ENCODE measurements around the gene ZBED1.

The ZBED1 gene

DNA sequence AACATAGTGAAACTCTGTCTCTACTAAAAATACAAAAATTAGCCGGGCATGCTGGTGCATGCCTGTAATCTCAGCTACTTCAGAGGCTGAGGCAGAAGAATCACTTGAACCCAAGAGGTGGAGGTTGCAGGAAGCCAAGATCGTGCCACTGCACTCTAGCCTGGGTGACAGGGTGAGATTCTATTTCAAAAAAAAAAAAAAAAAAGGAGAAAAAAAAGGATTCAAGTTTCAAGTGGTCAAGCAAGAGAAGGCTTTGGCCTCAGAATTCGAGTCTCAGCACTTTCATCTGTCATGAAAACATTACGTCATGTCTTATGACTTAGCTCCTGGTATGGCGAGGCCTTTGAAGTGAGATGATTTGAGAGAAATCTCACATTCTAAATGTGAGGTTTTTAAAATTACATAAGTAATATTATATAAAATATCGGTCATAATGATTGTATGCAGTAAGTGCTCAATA lies 21.2 kb upstream of the ZBED1 start:
- TF ChIP-seq RAD21 (IDR thresholded peaks at IDR 0.05; ENCODE audit: low read depth) = no peak
- no peak for TF ChIP-seq YY1 (IDR thresholded peaks at IDR 0.05; ENCODE audit: low read depth)
- TF ChIP-seq TCF12 (IDR thresholded peaks at IDR 0.05; ENCODE audit: low read depth) = no peak
- TF ChIP-seq TEAD4 (IDR thresholded peaks at IDR 0.05) = no peak
- no peak for TF ChIP-seq CREB1 (IDR thresholded peaks at IDR 0.05; ENCODE audit: low read depth)

DNA sequence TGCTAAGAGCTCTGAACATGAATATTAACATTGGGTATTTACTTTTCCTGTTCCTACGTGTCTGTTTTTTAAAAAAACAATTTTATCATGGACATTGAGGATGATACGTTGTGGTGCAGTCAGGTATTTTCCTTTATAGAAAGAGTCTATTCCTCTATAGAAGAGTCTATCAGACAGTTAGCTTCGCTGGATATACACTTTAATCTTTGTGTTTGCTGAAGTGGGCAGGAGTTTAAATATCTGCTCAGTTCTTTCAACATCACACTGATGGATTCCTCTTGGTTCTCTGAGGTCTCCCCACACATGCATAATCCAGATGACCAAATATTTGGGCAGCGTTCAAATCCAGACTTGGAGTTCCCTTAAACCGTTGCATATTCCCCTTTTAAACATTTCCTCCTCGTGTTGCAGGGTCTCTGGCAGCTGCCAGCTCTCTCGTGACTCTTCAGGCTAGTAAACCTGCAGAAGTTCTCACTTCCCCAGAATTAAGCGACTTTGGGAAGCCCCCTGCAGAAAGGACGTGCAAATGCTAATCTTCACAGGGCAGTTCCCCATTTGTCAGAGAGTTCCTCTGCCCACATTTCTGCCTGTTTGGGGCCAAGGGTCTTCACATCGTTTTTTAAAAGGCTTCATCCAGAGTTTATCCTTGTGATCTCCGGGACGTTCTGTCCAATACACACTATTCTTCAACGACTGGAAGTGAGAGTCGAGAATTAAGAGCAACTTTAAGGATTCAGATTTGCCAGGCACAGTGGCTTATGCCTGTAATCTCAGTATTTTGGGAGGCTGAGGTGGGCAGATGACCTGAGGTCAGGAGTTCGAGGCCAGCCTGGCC lies 20.5 kb upstream of the ZBED1 start:
- TF ChIP-seq, protein P1, sequence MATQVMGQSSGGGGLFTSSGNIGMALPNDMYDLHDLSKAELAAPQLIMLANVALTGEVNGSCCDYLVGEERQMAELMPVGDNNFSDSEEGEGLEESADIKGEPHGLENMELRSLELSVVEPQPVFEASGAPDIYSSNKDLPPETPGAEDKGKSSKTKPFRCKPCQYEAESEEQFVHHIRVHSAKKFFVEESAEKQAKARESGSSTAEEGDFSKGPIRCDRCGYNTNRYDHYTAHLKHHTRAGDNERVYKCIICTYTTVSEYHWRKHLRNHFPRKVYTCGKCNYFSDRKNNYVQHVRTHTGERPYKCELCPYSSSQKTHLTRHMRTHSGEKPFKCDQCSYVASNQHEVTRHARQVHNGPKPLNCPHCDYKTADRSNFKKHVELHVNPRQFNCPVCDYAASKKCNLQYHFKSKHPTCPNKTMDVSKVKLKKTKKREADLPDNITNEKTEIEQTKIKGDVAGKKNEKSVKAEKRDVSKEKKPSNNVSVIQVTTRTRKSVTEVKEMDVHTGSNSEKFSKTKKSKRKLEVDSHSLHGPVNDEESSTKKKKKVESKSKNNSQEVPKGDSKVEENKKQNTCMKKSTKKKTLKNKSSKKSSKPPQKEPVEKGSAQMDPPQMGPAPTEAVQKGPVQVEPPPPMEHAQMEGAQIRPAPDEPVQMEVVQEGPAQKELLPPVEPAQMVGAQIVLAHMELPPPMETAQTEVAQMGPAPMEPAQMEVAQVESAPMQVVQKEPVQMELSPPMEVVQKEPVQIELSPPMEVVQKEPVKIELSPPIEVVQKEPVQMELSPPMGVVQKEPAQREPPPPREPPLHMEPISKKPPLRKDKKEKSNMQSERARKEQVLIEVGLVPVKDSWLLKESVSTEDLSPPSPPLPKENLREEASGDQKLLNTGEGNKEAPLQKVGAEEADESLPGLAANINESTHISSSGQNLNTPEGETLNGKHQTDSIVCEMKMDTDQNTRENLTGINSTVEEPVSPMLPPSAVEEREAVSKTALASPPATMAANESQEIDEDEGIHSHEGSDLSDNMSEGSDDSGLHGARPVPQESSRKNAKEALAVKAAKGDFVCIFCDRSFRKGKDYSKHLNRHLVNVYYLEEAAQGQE (IDR thresholded peaks at IDR 0.05; ENCODE audit: low read depth) = no peak
- no peak for TF ChIP-seq CEBPB (IDR thresholded peaks at IDR 0.05)
- no peak for TF ChIP-seq TCF12 (IDR thresholded peaks at IDR 0.05; ENCODE audit: low read depth)
- TF ChIP-seq EP300 (IDR thresholded peaks at IDR 0.05; ENCODE audit: borderline replicate concordance) = no peak
- TF ChIP-seq, protein P2, sequence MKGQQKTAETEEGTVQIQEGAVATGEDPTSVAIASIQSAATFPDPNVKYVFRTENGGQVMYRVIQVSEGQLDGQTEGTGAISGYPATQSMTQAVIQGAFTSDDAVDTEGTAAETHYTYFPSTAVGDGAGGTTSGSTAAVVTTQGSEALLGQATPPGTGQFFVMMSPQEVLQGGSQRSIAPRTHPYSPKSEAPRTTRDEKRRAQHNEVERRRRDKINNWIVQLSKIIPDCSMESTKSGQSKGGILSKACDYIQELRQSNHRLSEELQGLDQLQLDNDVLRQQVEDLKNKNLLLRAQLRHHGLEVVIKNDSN (IDR thresholded peaks at IDR 0.05) = no peak
- no peak for TF ChIP-seq NFIC (IDR thresholded peaks at IDR 0.05)
- no peak for TF ChIP-seq RAD21 (IDR thresholded peaks at IDR 0.05; ENCODE audit: low read depth)
- TF ChIP-seq ZBTB7A (IDR thresholded peaks at IDR 0.05; ENCODE audit: low read depth) = no peak
- TF ChIP-seq TEAD4 (IDR thresholded peaks at IDR 0.05) = no peak
- TF ChIP-seq FOXM1 (IDR thresholded peaks at IDR 0.05; ENCODE audit: borderline replicate concordance, low read depth) = no peak
- no peak for TF ChIP-seq YY1 (IDR thresholded peaks at IDR 0.05; ENCODE audit: low read depth)
- no peak for TF ChIP-seq EGR1 (IDR thresholded peaks at IDR 0.05)
- TF ChIP-seq TAF1 (IDR thresholded peaks at IDR 0.05; ENCODE audit: low read depth) = no peak
- TF ChIP-seq, protein P3, sequence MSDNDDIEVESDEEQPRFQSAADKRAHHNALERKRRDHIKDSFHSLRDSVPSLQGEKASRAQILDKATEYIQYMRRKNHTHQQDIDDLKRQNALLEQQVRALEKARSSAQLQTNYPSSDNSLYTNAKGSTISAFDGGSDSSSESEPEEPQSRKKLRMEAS (IDR thresholded peaks at IDR 0.05) = no peak
- TF ChIP-seq CREB1 (IDR thresholded peaks at IDR 0.05; ENCODE audit: low read depth) = no peak

DNA sequence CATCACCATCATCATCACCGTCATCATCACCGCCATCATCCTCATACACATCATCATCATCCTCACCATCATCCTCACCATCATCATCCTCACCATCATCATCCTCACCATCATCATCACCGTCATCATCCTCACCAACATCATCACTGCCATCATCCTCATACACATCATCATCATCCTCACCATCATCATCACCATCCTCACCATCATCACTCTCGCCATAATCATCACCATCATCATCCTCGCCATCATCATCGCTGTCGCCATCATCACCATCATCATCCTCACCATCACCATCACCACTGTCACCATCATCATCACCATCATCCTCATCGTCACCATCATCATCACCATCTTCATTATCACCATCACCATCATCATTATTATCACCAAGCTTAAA lies 19.8 kb upstream of the ZBED1 start:
- TF ChIP-seq NFIC (IDR thresholded peaks at IDR 0.05) (no peak), EGR1 (IDR thresholded peaks at IDR 0.05) (no peak), TAF1 (IDR thresholded peaks at IDR 0.05; ENCODE audit: low read depth) (no peak), RAD21 (IDR thresholded peaks at IDR 0.05; ENCODE audit: low read depth) (no peak), TCF12 (IDR thresholded peaks at IDR 0.05; ENCODE audit: low read depth) (no peak), ZBTB7A (IDR thresholded peaks at IDR 0.05; ENCODE audit: low read depth) (no peak), EP300 (IDR thresholded peaks at IDR 0.05; ENCODE audit: borderline replicate concordance) (no peak), CREB1 (IDR thresholded peaks at IDR 0.05; ENCODE audit: low read depth) (no peak)
- TF ChIP-seq, protein P3 (IDR thresholded peaks at IDR 0.05) = no peak
- TF ChIP-seq, protein P1 (IDR thresholded peaks at IDR 0.05; ENCODE audit: low read depth) = no peak

DNA sequence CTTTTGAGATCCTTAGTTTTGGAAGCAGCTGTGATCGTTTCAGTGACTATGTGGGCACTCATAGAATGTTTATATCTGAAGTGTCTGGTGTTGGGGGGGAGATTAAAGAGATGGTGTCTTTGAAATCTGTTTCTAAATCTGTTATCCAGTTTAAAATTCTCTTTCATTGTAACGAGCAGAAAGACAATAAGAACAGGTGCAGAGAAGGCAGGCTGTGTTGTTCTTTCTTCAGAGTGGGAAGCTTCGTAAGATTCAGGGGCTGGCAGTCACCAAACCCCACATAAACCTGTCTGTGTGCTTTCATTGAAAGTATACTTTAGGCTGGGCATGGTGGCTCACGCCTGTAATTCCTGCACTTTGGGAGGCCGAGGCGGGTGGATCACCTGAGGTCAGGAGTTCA lies 16.3 kb upstream of the ZBED1 start:
- TF ChIP-seq TCF12 (IDR thresholded peaks at IDR 0.05; ENCODE audit: low read depth) = no peak
- no peak for TF ChIP-seq CREB1 (IDR thresholded peaks at IDR 0.05; ENCODE audit: low read depth)
- TF ChIP-seq FOXM1 (IDR thresholded peaks at IDR 0.05; ENCODE audit: borderline replicate concordance, low read depth) = no peak
- no peak for TF ChIP-seq EGR1 (IDR thresholded peaks at IDR 0.05)
- TF ChIP-seq, protein P1 (IDR thresholded peaks at IDR 0.05; ENCODE audit: low read depth) = no peak
- TF ChIP-seq TAF1 (IDR thresholded peaks at IDR 0.05; ENCODE audit: low read depth) = no peak

DNA sequence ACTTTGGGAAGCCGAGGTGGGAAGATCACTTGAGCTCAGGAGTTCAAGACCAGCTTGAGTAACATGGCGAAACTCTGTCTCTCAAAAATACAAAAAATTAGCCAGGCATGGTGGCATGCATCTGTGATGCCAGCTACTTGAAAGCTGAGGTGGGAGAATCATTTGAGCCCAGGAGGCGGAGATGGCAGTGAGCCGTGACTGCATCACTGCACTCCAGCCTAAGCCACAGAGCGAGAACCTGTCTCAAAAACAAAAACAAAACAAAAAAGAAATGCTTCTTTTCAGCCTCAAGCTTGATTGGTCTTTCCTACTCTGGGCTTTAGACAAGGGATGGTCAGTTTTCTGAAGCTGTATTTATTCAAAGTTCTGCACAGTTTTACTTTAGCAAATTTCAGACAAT lies 15.8 kb upstream of the ZBED1 start:
- TF ChIP-seq TAF1 (IDR thresholded peaks at IDR 0.05; ENCODE audit: low read depth) (no peak), RAD21 (IDR thresholded peaks at IDR 0.05; ENCODE audit: low read depth) (no peak), TEAD4 (IDR thresholded peaks at IDR 0.05) (no peak), YY1 (IDR thresholded peaks at IDR 0.05; ENCODE audit: low read depth) (no peak), CREB1 (IDR thresholded peaks at IDR 0.05; ENCODE audit: low read depth) (no peak), FOXM1 (IDR thresholded peaks at IDR 0.05; ENCODE audit: borderline replicate concordance, low read depth) (no peak), NFIC (IDR thresholded peaks at IDR 0.05) (no peak)
- TF ChIP-seq, protein P2 (IDR thresholded peaks at IDR 0.05) = no peak
- TF ChIP-seq, protein P1 (IDR thresholded peaks at IDR 0.05; ENCODE audit: low read depth) = no peak
- TF ChIP-seq, protein P3 (IDR thresholded peaks at IDR 0.05) = no peak
